NCI-H2107 (cell line): Measurements from ENCODE around the gene SGPP1.
"Not testable (repeated sequence)": the region's sequence is repeated elsewhere in the genome, so short reads cannot be mapped to it uniquely, and the experiment has no call there.

ENCODE experiments used
- DNase-seq: peaks from one replicate; lab custom pipeline; 2025; lab: John Stamatoyannopoulos, UW

Gene SGPP1, protein sequence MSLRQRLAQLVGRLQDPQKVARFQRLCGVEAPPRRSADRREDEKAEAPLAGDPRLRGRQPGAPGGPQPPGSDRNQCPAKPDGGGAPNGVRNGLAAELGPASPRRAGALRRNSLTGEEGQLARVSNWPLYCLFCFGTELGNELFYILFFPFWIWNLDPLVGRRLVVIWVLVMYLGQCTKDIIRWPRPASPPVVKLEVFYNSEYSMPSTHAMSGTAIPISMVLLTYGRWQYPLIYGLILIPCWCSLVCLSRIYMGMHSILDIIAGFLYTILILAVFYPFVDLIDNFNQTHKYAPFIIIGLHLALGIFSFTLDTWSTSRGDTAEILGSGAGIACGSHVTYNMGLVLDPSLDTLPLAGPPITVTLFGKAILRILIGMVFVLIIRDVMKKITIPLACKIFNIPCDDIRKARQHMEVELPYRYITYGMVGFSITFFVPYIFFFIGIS

DNA sequence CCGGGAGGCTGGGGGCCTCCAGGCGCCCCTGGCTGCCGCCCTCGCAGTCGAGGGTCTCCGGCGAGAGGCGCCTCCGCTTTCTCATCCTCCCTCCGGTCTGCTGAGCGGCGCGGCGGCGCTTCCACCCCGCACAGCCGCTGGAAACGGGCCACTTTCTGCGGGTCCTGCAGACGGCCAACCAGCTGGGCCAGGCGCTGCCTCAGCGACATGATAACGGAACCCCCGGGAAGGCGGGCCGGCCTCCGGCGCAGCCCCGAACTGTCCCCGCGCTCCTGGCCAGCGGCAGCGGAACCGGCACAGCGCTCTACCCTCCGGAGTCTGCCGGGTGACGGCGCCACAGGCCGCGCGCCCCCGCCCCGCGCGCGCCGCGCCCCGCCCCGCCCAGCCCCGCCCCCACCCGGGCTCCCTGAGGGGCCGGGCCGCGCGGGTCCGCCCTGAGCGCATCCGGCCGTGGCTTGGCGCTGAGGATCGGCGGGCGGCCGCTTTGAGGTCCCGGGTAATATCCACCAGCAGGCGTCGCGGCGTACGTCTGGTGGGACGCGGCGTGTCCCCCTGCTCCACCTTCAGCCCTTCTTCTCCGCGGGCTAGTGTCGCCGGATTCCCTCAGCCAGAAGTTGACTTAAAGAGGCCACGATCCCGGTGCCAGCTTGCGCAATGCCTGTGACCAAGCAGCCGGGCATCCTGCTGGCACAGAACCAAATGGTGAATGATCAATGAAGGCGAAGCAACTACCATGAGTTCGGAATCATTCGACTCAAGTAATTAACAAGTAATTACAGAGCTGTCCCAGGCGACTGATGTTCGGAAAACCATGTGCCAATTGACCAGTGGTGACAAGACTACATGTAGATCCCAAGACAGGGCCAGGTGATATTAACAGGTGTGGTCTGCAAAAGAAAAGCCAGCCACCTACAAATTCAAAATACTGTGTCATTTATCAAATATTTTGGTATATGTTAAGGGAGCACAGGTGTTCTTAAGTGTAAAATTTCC lies at the start of gene SGPP1:
Gene SGPP1 (minus strand): TSS at position 330 of the 993 bp plus-strand sequence. CDS start 121 bp downstream, at position 209.
- peak; percentile 50 for DNase-seq

DNA sequence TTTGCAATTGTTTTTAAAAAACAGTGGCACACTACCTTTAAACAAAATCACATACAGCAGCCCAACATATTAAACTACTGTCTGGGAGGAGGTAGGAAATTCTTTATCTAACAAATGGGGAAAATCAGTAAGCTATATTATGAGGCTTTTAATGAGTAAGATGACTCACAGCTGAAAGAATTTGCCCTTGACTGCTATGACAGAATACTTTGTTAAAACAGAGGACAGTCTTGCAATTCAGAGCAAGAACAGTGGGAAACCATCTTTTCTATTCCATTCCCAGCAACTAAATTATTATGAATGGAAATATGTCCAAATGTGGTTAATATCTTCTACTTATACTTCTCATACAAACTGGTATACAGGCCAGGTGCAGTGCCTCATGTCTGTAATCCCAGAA lies 49.2 kb upstream of the SGPP1 start:
- no peak for DNase-seq

DNA sequence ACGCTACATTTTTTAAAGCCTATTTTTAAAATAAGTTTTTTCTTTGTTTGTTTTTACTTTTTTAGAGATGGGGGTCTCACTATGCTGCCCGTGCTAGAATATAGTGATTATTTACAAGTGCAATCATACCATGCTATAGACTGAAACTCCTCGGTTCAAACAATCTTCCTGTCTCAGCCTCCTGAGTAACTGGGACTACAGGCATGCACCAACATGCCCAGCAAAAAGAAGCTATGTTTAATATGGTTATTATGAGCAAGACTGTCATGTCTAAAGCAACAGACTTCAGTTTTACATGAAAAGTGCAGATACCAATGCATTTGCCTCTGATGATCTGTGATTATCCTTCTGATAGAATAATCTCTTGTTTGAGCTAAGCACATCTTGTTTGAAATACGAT lies 45.6 kb upstream of the SGPP1 start:
- no peak for DNase-seq

DNA sequence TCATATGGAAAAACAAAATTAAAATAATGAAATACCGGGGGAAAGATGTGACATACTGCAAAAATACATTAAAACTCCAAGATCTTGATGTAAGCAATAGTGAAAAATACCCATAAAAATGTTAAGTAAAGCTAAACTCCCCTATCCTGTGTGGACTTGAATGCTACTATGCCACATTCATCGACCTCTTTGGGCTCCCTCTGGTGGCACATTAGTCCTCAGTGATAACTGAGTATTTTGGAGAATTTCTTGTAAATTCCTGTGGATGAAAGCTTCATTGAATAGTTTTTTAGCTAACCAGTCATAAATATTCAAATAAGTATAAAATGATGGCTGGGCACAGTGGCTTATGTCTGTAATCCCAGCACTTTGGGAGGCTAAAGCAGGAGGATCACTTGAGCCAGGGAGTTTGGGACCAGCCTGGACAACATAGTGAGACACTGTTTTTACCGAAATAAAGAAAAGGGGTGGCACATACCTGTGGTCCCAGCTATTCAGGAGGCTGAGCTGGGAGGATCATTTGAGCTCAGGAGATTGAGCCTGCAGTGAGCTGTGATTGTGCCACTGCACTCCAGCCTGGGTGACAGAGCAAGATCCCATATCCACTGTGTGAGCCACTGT lies 42.4 kb upstream of the SGPP1 start:
- DNase-seq, result no peak

DNA sequence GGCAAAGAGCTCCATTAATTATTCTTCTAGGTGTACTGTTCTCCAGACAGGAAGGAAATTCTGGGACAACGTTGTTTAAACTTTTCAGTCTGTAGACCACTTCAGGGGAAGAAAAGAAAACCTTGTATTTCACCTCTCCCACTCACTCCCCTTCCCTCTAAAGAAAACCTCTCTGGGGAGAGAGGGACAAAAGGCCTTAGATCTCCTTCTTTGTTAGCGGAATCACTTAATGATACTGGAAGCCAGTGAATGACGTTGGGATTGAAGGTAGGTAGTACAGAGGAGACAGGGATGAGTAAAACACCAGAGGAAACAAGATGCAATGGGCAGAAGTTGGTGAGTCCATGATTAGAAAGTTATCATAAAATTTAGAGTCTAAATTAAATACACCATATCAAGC lies 38.7 kb upstream of the SGPP1 start:
- DNase-seq, result no peak

DNA sequence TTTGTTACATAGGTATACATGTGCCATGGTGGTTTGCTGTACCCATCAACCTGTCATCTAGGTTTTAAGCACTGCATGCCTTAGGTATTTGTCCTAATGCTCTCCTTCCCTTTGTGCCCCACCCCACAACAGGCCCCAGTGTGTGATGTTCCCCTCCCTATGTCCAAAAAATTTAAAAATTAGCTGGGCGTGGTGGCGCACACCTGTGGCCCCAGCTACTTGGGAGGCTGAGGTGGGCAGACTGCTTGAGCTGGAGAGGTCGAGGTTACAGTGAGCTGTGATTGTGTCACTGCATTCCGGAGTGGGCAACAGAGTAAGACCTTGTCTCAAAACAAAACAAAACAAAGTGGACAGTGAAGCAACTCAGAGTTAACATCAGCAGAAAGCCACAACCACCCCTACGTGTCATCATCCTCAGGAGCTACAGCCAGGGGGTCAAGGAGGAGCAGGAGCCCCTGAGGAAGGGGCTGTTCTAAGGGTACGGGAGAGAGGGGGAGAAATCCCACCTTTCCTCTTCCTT lies 36.8 kb upstream of the SGPP1 start:
- DNase-seq, result no peak

DNA sequence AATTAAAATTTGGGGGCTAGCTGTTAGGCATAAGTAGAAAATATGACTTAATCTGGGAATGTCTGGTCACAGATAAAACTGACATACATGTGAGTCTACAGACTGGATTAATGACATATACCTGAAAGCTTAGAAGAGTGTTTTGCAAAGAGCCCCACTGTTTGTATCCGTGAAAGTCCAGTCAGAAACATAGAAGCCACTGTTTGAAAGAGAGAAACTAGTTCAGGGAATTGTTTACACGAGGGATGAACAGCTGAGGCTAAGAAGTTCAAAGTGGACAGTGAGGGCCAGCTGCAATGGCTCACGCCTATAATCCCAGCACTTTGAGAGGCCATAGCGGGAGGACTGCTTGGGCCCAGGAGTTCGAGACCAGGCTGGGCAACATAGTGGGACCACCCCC lies 36.2 kb upstream of the SGPP1 start:
- no peak for DNase-seq

DNA sequence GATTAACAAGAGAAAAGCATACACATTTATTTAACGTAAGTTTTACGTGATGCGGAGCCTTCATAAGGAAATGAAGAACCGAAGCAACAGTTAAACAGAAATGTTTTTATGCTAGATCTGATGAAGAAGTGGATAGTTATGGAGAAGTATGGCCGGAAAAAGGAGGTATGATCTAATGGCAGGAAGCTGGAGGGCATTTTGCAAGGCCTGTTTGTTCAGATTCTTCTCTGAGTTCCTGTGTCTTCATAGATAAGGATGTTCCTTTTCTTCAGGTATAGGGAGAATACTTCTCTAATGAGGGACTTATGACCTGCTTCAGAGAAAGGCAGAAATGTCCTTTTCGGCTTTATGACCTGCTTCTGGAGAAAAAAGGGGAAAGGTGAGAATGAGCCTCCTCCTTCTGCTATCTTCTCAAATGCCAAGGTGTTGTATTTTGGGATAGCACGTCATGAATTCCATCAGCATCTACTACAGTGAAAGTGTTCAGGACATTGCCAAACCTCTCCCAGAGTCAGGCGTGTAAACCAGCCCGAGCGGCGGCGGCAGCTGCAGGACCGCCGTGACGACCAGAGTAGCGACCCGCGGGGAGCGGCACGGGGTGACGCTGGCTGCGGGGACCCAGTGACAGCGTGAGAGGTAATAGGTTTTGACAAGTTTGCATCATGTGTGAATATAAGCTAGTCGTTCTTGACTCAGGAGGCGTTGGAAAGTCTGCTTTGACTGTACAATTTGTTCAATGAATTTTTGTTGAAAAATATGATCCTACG lies 33.7 kb upstream of the SGPP1 start:
- no peak for DNase-seq

DNA sequence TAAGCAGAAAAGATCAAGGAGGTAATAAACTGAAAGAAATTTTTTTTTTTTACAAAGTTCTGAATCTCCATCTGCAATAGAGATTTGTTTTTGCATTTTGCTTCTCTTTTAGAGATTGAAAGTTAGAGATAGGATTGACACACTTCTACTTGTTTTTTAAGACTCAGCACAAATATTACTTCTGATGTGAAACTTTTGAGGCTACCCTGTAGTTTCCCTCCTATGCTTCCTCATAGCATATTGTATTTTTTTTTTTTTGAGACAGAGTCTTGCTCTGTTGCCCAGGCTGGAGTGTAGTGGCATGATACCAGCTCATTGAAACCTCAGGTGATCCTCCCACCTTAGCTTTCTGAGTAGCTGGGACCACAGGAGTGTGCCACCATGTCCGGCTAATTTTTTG lies 32.1 kb upstream of the SGPP1 start:
- no peak for DNase-seq

DNA sequence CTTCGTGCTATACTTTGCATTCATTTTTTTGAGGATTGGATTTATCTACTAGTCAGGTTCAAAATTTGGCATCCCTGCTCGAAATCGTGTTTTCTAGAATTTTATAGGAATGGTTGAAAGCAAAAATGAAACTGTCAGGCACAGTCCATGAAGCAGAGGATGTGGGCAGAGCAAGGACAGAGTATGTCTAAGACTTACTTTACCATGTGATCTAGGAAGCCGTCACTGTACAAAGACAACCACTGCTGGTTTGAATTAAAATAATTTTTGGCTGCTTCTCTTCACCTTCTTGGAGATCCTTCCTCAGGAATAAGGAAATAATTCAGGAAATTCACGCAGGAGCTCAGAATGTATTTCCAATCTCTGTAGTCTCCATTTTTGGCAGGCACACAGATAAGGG lies 31.6 kb upstream of the SGPP1 start:
- DNase-seq, result no peak

DNA sequence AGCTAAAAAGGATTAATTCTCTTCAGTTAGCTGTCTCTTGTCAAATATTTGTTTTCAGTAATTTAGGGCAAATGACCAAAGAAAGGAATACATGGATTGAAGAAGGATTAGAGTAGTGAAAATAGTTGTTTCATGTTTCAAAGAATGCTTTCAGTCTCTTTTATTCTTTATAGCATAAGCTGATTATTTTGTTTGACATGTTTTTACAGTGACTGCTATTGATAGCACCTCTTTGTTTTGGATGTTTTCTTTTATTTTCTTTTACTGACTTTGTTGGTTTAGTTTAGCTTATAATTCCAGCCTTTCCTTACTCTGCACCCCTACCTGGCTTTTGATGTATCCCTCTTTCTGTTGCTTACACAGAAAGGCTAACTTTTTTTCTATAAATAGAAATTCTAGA lies 29.3 kb upstream of the SGPP1 start:
- DNase-seq, result no peak

DNA sequence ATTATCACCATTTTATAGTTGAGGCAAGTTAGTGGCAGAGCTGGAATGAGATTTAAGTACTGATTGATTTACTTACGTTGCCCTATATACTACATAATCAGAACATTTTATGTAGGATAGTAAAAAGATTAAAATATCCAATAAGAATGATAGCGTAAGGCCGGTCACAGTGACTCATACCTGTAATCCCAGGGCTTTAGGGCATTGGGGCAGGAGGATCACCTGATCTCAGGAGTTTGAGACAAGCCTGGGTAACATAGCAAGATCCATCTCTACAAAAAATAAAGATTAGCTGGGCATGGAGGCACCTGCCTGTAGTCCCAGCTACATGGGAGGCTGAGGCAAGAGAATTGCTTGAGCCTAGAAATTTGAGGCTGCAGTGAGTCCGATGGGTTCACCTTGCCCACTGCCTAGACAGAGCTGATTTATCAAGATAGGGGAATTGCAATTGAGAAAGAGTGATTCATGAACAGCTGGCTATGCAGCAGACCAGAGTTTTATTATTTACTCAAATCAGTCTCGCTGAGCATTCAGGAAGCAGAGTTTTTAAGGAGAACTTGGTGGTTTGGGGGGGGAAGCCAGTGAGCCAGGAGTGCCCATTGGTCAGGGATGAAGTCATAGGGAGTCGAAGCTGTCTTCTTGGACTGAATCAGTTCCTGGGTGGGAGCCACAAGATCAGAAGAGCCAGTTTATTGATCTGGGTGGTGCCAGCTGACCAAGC lies 24.7 kb upstream of the SGPP1 start:
- DNase-seq, result no peak

DNA sequence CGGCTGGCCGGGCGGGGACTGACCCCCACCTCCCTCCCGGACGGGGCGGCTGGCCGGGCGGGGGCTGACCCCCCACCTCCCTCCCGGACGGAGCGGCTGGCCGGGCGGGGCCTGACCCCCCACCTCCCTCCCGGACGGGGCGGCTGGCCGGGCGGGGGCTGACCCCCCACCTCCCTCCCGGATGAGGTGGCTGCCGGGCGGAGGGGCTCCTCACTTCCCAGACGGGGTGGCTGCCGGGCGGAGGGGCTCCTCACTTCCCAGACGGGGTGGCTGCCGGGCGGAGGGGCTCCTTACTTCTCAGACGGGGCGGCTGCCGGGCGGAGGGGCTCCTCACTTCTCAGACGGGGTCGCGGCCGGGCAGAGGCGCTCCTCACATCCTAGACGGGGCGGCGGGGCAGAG lies 23.2 kb upstream of the SGPP1 start:
- not testable (repeated sequence) for DNase-seq

DNA sequence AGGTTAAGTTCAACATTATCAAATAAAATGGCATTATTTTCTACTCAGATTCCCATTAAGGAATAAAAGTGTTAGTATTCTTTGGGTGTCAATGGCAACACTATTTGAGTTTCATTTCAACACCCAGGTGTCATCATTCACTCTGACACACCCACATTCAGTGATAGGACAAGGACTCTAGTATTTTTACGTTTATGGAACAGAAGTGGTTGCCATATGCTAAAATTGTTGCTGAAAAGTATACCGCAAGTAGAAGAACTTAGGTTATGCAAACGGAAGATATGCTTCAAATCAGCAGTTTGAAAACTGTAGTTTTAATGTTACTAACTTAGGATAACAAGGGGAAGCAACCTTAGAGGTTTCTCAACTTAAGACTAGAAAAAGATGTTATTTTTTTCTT lies 20.0 kb upstream of the SGPP1 start:
- DNase-seq, result no peak

DNA sequence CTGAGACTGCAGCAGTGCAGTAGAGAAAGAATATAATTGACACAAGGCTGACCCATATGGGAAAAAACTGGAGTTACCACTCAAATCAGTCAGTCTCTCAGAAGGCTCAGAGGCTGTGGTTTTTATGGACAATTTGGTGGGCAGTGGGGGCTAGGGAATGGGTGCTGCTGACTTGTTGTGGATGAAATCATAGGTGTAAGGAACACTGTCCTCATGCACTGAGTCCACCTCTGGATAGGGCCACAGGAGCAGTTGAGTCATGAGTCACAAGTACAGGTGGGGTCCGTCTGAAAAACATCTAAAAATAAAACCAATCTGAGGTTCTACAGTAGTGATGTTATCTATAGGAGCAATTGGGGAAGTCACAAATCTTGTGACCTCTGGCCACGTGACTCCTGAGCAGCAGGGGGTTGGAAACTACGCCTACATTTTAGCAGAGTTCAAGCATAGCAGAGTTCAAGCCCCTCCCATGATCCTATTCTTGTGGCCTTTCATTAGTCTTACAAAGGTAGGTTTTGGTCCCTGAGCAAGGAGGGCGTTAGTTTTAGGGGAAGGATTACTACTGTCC lies 18.1 kb upstream of the SGPP1 start:
- no peak for DNase-seq

DNA sequence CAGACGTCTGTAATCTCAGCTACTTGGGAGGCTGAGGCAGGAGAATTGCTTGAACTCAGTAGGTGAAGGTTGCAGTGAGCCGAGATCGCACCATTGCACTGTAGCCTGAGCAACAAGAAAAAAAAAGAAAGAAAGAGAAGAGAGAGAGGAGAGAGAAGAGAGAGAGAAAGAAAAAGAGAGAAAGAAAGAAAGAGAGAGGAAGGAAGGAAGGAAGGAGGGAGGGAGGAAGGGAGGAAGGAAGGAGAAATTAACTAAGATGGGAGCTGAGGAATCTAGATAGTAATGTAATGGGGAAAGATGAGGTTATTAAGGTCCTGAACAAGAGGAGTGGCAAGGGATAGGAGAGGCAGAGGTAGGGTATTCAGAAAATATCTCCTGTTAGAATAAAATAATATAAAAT lies 17.4 kb upstream of the SGPP1 start:
- no peak for DNase-seq

DNA sequence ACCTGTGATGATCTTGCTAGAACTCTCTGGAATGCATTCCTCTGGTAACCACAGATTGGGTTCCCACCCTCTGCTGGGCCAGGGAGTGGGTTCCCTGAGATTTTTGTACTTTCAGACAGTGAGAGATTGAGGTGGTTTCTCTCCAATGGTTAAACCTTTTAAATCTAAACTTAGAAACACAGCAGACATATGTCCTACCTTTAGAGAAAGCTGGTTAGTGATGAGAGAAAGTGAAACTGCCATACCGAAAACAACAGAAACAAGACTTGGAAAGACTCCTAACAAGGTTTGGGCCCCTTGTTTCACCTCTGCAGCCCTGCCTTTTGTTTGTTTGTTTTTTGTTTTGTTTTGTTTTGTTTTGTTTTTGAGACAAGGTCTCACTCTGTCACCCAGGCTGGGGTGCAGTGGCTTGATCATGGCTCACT lies 9.7 kb upstream of the SGPP1 start:
- DNase-seq, result no peak

DNA sequence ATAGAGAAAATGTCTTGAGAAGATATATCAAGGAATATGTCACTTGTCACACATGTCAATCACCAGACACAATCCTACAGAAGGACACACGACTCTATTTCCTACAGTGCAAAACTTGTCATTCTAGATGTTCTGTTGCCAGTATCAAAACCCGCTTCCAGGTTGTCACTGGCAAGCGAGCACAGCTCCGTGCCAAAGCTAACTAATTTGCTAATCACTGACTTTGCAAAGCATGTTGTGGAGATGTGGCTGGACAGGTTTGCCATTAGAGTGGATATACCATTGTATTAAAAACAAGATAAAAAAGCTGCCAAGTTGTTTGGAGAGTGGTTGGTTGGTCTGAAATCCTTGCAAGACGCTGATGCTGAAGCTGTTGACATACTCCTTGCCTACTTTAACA lies 7.9 kb upstream of the SGPP1 start:
- no peak for DNase-seq

DNA sequence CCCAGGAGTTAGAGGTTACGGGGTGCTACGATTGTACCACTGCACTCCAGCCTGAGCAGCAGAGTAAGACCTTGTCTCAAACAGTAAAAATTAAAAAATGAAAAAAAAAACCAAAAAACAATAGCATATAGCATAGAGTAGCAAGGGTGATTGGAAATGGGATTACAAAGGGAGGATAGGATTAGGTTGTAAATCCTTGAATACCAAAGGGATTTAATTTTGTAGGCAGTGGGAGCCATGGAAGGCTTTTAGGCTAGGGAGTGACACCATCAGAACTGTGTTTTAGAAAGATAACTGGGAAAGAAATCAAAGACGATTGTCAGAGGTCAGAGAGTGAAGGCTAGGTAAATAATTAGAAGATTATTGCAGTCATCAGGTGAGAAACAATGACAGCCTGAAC lies 2.8 kb upstream of the SGPP1 start:
- DNase-seq, result no peak

DNA sequence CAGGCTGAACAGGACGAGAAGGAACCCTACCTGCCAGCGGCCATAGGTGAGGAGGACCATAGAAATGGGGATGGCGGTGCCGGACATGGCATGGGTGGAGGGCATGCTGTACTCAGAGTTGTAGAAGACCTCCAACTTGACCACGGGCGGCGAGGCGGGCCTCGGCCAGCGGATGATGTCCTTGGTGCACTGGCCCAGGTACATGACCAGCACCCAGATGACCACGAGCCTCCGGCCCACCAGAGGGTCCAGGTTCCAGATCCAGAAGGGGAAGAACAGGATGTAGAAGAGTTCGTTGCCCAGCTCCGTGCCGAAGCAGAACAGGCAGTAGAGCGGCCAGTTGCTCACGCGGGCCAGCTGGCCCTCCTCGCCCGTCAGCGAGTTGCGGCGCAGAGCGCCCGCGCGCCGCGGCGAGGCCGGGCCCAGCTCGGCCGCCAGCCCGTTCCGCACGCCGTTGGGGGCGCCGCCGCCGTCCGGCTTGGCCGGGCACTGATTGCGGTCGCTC lies 582 bp downstream of the SGPP1 start:
- no peak for DNase-seq
